ENCODE measurements around the gene SORCS2.

The SORCS2 gene

GRCh38 chr4:7172508-7172907 is 19.8 kb upstream of the SORCS2 start:
- Histone ChIP-seq H3K27ac (no peak overlapping the region), H3K4me3 (no peak overlapping the region), H3K9ac (ENCODE audit: insufficient read length) (no peak overlapping the region), H3K9me3 (ENCODE audit: low read depth, low read length) (no peaks in the 10 kb centered on the region), H3K36me3 (ENCODE audit: insufficient read depth, low read length) (no peaks in the 10 kb centered on the region)
- TF ChIP-seq EZH2 (IDR thresholded peaks at IDR 0.05) = no peak
- no peak for TF ChIP-seq POLR2AphosphoS5 (IDR thresholded peaks at IDR 0.05; ENCODE audit: borderline replicate concordance, low read depth, low read length)
- TF ChIP-seq FOXP2 (optimal IDR thresholded peaks at IDR 0.05; ENCODE audit: control extremely low read depth, extremely low read length, insufficient read depth) = no peak
- no peak for DNase-seq (ENCODE audit: low read depth, low spot score)

- TF ChIP-seq FOXP2 (optimal IDR thresholded peaks at IDR 0.05; ENCODE audit: control extremely low read depth, extremely low read length, insufficient read depth) (no peak), EZH2 (IDR thresholded peaks at IDR 0.05) (no peak), POLR2AphosphoS5 (IDR thresholded peaks at IDR 0.05; ENCODE audit: borderline replicate concordance, low read depth, low read length) (no peak)
- no peak for DNase-seq (ENCODE audit: low read depth, low spot score)
- H3K27ac ChIP-seq = no peak overlapping the region
Measured at GRCh38 chr4:7172946-7173345, 19.4 kb upstream of the SORCS2 start.

GRCh38 chr4:7173841-7174449 is 18.4 kb upstream of the SORCS2 start:
- Histone ChIP-seq H3K9ac (ENCODE audit: insufficient read length) (no peak overlapping the region), H3K4me3 (no peak overlapping the region), H3K27ac (no peak overlapping the region), H3K36me3 (ENCODE audit: insufficient read depth, low read length) (no peaks in the 10 kb centered on the region), H3K9me3 (ENCODE audit: low read depth, low read length) (no peaks in the 10 kb centered on the region)
- TF ChIP-seq EZH2 (IDR thresholded peaks at IDR 0.05) (no peak), POLR2AphosphoS5 (IDR thresholded peaks at IDR 0.05; ENCODE audit: borderline replicate concordance, low read depth, low read length) (no peak), FOXP2 (optimal IDR thresholded peaks at IDR 0.05; ENCODE audit: control extremely low read depth, extremely low read length, insufficient read depth) (no peak)
- no peak for DNase-seq (ENCODE audit: low read depth, low spot score)

More at GRCh38 chr4:7172946-7173345, 19.4 kb upstream of the SORCS2 start:
- Histone ChIP-seq H3K9ac (ENCODE audit: insufficient read length) (no peak overlapping the region), H3K36me3 (ENCODE audit: insufficient read depth, low read length) (no peaks in the 10 kb centered on the region), H3K4me3 (no peak overlapping the region), H3K9me3 (ENCODE audit: low read depth, low read length) (no peaks in the 10 kb centered on the region)

- H3K4me3 ChIP-seq = no peak overlapping the region
- no peaks in the 10 kb centered on the region for H3K9me3 ChIP-seq (ENCODE audit: low read depth, low read length)
- no peak for TF ChIP-seq POLR2AphosphoS5 (IDR thresholded peaks at IDR 0.05; ENCODE audit: borderline replicate concordance, low read depth, low read length)
- TF ChIP-seq FOXP2 (optimal IDR thresholded peaks at IDR 0.05; ENCODE audit: control extremely low read depth, extremely low read length, insufficient read depth) = no peak
- no peak overlapping the region for H3K9ac ChIP-seq (ENCODE audit: insufficient read length)
- DNase-seq (ENCODE audit: low read depth, low spot score) = no peak
- no peak overlapping the region for H3K27ac ChIP-seq
- no peaks in the 10 kb centered on the region for H3K36me3 ChIP-seq (ENCODE audit: insufficient read depth, low read length)
Measured at GRCh38 chr4:7179158-7179557, 13.2 kb upstream of the SORCS2 start.

GRCh38 chr4:7180938-7181337 is 11.4 kb upstream of the SORCS2 start:
- no peak for TF ChIP-seq EZH2 (IDR thresholded peaks at IDR 0.05)
- TF ChIP-seq FOXP2 (optimal IDR thresholded peaks at IDR 0.05; ENCODE audit: control extremely low read depth, extremely low read length, insufficient read depth) = no peak
- no peak for TF ChIP-seq POLR2AphosphoS5 (IDR thresholded peaks at IDR 0.05; ENCODE audit: borderline replicate concordance, low read depth, low read length)
- H3K9ac ChIP-seq (ENCODE audit: insufficient read length) = no peak overlapping the region
- DNase-seq (ENCODE audit: low read depth, low spot score) = no peak
- H3K9me3 ChIP-seq (ENCODE audit: low read depth, low read length) = no peaks in the 10 kb centered on the region
- no peak overlapping the region for H3K27ac ChIP-seq
- no peak overlapping the region for H3K4me3 ChIP-seq
- no peaks in the 10 kb centered on the region for H3K36me3 ChIP-seq (ENCODE audit: insufficient read depth, low read length)

- TF ChIP-seq POLR2AphosphoS5 (IDR thresholded peaks at IDR 0.05; ENCODE audit: borderline replicate concordance, low read depth, low read length) = no peak
- no peak for TF ChIP-seq FOXP2 (optimal IDR thresholded peaks at IDR 0.05; ENCODE audit: control extremely low read depth, extremely low read length, insufficient read depth)
- TF ChIP-seq EZH2 (IDR thresholded peaks at IDR 0.05) = no peak
- no peak for DNase-seq (ENCODE audit: low read depth, low spot score)
- Histone ChIP-seq H3K27ac (no peak overlapping the region), H3K4me3 (no peak overlapping the region), H3K9ac (ENCODE audit: insufficient read length) (no peak overlapping the region), H3K9me3 (ENCODE audit: low read depth, low read length) (no peaks in the 10 kb centered on the region), H3K36me3 (ENCODE audit: insufficient read depth, low read length) (no peaks in the 10 kb centered on the region)
Measured at GRCh38 chr4:7182616-7183015, 9.7 kb upstream of the SORCS2 start.

GRCh38 chr4:7183161-7183560 is 9.2 kb upstream of the SORCS2 start:
- TF ChIP-seq FOXP2 (optimal IDR thresholded peaks at IDR 0.05; ENCODE audit: control extremely low read depth, extremely low read length, insufficient read depth) (no peak), EZH2 (IDR thresholded peaks at IDR 0.05) (no peak), POLR2AphosphoS5 (IDR thresholded peaks at IDR 0.05; ENCODE audit: borderline replicate concordance, low read depth, low read length) (no peak)
- DNase-seq (ENCODE audit: low read depth, low spot score) = no peak
- Histone ChIP-seq H3K9me3 (ENCODE audit: low read depth, low read length) (no peaks in the 10 kb centered on the region), H3K9ac (ENCODE audit: insufficient read length) (no peak overlapping the region), H3K27ac (no peak overlapping the region), H3K36me3 (ENCODE audit: insufficient read depth, low read length) (no peaks in the 10 kb centered on the region), H3K4me3 (no peak overlapping the region)

GRCh38 chr4:7183780-7184460 is 8.4 kb upstream of the SORCS2 start:
- H3K9ac ChIP-seq (ENCODE audit: insufficient read length) = no peak overlapping the region
- H3K36me3 ChIP-seq (ENCODE audit: insufficient read depth, low read length) = no peaks in the 10 kb centered on the region
- DNase-seq (ENCODE audit: low read depth, low spot score) = no peak
- H3K27ac ChIP-seq = no peak overlapping the region
- no peaks in the 10 kb centered on the region for H3K9me3 ChIP-seq (ENCODE audit: low read depth, low read length)
- no peak overlapping the region for H3K4me3 ChIP-seq
- TF ChIP-seq POLR2AphosphoS5 (IDR thresholded peaks at IDR 0.05; ENCODE audit: borderline replicate concordance, low read depth, low read length) (no peak), EZH2 (IDR thresholded peaks at IDR 0.05) (no peak), FOXP2 (optimal IDR thresholded peaks at IDR 0.05; ENCODE audit: control extremely low read depth, extremely low read length, insufficient read depth) (no peak)

Data from SK-N-MC (cell line).